ENCODE measurements around the gene IL17RE.
A peak's percentile ranks its signal among the peaks of the same experiment; 100 is the strongest.

IL17RE gene

DNA sequence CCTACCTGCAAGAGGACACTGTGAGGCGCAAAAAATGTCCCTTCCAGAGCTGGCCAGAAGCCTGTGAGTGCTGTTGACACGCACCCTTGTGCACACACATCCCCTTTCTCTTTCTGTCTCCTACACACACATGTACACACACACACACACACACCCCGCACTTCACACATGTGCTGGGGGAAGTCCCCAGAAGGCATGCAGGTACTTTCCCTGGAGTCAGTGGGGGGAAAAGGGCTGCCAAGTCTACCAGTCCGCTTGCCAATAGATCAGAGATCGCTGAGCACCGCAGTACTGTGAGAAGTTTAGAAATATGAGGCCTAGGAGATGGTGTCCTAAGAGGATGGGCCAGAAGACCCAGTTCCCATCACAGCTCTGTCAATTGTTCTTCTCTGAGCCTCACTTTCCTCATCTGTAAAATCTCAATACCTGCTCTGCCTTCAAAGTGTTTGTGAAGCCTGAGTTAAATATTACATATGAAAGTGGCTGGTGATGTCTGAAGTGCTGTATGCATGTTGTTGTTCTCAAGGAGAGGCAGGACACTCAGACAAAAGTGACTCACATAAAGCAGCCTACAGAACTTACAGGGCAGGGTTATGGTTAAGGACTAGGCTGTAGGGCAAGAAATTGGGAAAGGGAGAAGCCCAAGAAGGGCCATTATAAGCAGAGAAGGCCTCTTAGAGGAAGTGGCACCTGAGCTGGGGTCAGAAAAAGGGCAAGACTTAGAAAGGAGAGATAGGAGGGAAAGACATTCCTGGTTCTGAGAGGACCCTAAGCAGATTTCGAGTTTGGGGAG, 6.8 kb downstream of the IL17RE start:
- DNase-seq, result no peak

DNA sequence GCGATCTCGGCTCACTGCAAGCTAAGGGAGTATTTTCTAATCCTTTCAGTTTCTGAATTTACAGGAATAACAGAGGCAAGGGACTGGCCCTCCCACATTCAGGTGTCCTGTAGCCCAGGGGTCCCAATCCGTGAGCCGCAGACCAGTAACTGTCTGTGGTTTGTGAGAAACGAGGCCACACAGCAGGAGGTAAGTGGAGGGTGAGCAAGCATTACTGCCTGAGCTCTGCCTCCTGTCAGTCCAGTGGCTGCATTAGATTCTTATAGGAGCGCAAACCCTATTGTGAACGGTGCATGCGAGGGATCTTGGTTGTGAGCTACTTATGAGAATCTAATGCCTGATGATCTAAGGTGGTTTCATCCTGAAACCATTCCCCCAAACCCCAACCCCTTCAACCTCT, 9.2 kb downstream of the IL17RE start:
- no peak for DNase-seq

DNA sequence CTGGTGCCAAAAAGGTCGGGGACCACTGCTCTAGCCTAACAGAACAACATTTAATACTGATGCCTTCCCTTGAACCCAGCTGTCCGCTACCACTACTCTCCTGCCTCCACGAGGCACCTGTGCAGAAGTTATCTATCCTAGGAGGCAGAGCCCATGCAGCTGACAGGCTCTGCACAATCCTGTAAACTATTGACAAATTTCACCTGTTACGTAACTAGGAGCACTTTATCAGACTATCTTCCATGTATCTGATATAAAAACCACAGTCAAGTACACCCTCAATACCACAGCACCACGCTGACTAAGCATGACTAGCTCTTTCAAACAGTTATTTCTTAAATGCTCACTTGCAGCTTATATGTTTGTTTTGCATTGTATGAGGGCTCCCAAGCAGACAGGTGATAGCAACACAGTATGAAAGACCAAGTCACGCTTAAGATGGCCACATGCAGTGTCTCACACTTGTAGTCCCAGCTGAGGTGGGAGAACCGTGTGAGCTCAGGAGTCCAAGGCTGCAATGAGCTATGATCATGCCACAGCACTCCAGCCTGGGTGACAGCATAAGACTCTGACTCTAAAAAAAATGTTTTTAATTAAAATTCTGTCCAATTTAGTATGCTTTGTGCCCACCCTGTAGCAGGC, 9.8 kb downstream of the IL17RE start:
- no peak for DNase-seq

DNA sequence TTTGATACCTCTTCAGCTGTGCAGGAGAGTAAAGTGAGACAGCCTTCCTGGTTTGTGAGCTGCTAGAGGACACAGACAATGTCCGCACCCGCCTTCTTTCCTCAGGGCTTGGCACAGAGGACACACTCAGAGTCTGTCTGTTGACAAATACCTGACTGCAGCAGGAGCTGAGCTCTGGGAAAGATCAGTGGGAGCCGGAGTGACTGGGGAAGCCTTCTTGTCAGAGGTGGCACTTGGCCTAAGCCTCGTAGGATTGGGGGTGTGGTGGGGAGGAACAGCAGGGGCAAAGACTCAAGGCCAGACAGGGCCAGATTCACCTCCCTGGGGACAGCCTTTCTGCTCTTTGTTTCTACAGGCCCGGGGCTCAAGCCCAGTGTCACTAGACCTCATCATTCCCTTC, 11.0 kb downstream of the IL17RE start:
- DNase-seq, result no peak

DNA sequence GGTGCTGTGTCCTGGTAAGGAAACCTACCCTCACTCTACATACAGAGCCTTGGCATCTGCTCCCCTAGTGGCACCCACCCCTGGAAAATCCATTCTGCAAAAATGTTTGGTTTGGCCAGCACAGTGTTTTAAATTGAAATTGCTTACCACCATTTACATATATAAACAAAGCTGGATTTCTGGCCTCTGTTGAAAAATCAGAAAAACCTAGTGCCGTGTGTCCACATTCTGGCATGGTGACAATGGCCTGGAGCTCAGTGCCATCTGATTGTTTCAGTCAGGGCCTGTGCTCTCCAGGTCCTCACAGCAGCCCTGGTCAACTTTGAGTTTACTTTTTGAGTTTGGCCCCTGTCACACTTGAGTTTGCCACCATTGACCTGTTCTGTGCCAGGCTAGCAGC, 11.4 kb downstream of the IL17RE start:
- DNase-seq, result no peak

DNA sequence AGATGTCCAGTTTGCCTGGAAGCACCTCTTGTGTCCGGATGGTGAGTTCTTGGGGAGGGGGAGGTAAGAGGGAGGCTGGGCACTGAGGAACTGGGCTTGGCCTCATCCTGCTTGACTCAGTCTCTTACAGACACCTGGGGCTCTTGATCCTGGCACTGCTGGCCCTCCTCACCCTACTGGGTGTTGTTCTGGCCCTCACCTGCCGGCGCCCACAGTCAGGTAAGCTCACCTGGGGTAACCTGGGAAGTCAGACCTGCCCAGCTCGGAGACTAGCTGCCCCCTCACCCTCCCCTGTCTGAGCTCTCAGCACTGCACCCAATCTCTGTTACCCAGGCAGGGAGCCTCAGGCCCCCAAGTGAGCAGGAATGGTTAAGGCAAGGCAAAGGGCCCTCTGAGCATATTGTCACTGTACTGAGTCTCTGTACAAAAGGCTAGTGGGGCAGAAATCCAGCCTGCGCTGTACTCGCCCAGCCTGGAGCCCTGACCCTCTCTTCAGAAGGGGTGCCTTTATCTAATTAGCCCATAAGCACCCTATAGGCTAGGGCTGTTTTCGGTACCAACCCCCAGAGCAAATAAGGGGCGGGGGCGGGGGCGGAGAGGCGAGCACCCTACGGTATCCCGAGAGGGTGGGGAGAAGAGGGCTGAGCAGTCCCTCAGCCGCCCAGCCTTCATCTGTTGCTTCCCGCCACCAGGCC, 12.1 kb downstream of the IL17RE start:
- peak; percentile 3 for DNase-seq

DNA sequence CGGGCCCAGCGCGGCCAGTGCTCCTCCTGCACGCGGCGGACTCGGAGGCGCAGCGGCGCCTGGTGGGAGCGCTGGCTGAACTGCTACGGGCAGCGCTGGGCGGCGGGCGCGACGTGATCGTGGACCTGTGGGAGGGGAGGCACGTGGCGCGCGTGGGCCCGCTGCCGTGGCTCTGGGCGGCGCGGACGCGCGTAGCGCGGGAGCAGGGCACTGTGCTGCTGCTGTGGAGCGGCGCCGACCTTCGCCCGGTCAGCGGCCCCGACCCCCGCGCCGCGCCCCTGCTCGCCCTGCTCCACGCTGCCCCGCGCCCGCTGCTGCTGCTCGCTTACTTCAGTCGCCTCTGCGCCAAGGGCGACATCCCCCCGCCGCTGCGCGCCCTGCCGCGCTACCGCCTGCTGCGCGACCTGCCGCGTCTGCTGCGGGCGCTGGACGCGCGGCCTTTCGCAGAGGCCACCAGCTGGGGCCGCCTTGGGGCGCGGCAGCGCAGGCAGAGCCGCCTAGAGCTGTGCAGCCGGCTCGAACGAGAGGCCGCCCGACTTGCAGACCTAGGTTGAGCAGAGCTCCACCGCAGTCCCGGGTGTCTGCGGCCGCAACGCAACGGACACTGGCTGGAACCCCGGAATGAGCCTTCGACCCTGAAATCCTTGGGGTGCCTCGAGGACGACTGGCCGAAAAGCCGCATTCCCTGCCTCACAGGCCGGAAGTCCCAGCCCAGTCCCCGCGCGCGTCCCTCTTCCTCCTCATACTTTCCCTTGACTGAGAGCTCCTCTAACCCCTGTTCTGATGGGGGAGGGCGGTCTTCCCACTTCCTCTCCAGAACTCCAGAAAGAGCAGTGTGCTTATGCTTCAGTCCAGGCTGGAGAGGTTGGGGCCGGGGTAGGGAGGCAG, 12.8 kb downstream of the IL17RE start:
- DNase-seq, result no peak

DNA sequence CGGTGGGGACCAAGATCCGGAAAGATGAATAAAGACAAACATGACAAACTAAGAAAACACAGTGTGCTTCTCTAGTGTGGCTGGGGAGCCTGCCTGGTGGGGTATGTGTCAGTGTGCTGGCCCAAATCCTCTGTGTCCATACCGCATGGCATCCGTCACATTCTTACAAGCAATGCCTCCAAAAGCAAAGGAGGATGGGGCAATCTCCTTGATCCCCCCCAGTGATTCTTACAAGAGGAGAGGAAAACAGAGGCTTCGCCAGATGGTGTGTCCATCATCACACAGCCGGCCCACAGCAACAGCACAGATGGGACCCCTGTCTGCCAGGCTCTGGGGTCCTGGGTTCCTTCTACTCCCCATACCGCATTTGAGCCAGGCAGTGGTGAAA, 13.7 kb downstream of the IL17RE start:
- DNase-seq, result no peak

DNA sequence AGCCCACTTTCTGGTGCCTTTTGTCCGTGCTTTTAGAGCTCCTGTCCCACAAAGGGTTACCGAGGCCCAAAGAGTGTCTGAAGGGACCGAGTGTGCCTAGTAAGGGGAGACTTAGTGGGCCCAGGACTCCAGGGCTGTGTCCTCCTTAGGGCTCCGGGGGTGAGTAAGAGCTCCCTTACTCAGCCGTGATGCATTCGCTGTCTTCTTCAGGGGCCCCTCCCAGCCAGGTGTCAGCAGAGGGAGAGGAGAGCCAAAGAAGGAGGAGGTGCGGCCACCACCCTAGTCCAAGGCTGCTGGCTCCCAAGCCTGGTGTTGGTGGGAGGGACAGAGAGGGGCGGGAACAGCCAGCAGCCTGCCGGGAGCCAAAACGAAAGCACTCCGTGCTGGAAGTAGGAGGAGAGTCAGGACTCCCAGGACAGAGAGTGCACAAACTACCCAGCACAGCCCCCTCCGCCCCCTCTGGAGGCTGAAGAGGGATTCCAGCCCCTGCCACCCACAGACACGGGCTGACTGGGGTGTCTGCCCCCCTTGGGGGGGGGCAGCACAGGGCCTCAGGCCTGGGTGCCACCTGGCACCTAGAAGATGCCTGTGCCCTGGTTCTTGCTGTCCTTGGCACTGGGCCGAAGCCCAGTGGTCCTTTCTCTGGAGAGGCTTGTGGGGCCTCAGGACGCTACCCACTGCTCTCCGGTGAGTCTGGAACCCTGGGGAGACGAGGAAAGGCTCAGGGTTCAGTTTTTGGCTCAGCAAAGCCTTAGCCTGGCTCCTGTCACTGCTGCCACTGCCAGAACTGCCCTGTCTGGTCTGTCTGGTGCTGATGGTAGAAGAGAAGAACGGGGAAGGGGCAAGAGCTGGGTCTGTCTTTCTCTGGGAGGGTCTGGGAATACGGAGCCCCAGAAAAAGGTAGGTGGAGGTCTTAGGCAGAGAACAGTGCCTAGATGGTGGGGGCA, 14.4 kb downstream of the IL17RE start, which contains the start of gene IL17RC:
Gene IL17RC, plus strand, starts transcription at position 365 of the 947 bp plus-strand sequence. Its CDS starts 218 bp downstream, at position 583.
- DNase-seq, result peak; percentile 36

DNA sequence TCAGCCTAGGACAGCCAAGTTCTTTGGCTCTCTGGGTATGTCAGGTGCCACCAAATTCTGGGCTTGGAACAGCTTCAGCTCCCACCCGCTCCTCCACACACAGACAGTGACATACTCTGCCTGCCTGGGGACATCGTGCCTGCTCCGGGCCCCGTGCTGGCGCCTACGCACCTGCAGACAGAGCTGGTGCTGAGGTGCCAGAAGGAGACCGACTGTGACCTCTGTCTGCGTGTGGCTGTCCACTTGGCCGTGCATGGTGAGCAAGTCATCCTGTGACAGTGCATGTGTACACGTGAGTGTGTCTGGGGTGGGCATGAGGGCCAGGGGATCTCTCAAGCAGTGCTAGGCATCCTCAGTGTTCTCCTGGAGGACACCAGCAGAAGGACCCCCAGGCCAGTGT, 15.2 kb downstream of the IL17RE start:
- no peak for DNase-seq

DNA sequence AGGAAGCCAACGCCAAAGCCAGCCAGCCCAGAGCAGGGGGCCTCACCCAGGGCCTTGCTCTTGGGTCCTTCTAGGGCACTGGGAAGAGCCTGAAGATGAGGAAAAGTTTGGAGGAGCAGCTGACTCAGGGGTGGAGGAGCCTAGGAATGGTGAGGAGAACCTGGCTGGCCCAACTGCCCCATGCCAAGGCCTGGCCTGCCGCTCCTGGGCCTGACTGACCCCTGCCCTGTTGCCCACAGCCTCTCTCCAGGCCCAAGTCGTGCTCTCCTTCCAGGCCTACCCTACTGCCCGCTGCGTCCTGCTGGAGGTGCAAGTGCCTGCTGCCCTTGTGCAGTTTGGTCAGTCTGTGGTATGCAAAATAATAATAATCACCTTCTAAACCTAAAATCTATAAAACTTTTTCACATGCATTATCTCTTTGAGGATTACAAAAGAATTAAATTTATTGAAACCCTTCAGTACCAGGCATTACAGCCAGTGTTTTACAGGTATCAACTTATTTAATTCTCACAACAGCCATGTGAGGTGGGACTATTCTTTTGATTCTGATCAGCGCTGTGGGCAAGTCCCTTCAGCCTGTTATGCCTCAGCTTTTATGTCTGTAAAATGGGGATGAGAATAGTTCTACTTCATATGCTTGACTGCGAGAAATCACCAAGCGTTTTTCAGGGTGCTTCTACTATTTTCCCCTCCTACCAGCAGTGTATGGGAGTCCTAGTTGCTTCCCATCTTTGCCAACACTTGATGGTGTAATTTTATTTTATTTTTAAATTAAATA, 15.8 kb downstream of the IL17RE start:
- DNase-seq, result no peak

DNA sequence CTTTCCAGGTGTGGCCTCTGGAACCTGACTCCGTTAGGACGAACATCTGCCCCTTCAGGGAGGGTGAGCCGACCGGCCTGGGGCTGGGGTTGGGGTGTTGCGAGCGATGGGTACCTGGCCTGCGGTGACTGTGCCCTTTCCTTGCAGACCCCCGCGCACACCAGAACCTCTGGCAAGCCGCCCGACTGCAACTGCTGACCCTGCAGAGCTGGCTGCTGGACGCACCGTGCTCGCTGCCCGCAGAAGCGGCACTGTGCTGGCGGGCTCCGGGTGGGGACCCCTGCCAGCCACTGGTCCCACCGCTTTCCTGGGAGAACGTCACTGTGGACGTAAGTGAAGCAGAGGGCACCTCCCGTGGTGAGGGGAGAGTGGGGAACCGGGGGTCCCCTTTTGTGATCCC, 25.5 kb downstream of the IL17RE start:
- DNase-seq, result no peak

DNA sequence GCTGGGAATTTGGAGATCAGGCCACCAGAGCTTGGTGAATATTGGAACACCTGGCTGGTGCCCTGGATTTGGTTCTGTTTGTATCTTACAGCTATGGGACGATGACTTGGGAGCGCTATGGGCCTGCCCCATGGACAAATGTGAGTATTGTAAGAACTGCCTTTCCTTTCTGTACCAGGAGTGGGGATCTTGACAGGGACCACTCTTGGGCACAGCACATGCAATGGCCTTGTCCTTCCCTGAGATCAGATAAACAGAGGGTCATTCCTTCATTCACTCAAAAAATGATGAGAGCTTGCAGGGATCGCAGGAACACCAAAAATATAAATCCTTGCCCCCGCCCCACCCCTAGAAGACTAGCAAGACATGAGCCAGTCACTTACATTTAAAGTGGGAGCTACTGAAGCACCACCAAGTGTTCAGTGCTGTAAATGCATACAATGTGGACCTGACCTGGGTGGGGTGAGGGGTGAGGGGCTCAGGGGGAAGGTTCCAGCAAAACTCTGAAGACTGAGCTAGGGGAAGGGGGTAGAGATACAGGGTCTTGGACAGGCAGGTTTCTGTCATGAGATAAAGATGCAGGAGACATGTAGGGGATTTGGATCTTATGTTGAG, 28.3 kb downstream of the IL17RE start:
- DNase-seq, result no peak

DNA sequence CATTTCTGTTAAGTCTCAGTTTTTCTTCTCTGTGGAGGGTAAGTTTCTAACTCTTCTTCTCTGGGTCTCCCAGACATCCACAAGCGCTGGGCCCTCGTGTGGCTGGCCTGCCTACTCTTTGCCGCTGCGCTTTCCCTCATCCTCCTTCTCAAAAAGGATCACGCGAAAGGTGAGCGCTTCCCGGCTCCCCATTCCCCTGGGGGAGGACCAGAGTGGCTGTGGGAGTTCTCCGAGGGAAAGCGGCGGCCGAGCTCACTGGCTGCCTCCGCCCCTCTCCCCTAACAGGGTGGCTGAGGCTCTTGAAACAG, 29.8 kb downstream of the IL17RE start:
- DNase-seq, result no peak

DNA sequence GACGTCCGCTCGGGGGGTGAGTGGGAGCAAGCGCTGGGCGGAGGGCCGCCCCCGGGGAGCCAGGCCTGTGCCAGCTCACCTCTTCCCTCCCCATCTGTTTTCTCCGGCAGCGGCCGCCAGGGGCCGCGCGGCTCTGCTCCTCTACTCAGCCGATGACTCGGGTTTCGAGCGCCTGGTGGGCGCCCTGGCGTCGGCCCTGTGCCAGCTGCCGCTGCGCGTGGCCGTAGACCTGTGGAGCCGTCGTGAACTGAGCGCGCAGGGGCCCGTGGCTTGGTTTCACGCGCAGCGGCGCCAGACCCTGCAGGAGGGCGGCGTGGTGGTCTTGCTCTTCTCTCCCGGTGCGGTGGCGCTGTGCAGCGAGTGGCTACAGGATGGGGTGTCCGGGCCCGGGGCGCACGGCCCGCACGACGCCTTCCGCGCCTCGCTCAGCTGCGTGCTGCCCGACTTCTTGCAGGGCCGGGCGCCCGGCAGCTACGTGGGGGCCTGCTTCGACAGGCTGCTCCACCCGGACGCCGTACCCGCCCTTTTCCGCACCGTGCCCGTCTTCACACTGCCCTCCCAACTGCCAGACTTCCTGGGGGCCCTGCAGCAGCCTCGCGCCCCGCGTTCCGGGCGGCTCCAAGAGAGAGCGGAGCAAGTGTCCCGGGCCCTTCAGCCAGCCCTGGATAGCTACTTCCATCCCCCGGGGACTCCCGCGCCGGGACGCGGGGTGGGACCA, 30.4 kb downstream of the IL17RE start:
- DNase-seq, result peak; percentile 63

DNA sequence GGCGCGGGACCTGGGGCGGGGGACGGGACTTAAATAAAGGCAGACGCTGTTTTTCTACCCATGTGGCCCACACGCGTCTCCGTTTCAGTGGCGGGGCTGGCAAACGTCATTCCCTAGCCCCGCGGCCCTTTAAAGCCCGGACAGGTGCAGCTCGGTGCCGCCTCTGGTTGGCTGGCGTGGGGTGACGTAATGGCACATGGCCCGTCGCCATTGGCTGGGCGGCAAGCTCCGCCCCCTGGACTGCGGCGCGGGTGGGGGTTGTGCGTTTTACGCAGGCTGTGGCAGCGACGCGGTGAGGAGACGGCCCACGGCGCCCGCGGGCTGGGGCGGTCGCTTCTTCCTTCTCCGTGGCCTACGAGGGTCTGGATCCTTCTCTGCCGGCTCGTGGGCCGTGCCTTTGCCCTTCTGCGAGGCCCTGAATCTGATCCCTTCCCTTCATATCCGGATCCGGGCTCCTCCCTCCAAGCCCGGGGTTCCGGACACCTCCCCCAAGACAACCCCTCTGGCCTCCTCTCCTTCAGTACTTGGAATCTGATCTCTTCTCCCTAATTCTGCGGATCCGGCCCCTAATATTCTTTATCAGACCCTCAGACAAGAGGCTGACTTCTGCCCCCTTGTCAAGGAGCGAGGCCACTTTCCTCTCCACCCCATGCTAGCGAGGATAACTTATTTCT, 31.1 kb downstream of the IL17RE start, which contains the start of gene CRELD1:
Gene CRELD1, plus strand, starts transcription at position 274 of the 674 bp plus-strand sequence. CDS start 605 bp downstream, outside the sequence.
- DNase-seq, result peak; percentile 93

DNA sequence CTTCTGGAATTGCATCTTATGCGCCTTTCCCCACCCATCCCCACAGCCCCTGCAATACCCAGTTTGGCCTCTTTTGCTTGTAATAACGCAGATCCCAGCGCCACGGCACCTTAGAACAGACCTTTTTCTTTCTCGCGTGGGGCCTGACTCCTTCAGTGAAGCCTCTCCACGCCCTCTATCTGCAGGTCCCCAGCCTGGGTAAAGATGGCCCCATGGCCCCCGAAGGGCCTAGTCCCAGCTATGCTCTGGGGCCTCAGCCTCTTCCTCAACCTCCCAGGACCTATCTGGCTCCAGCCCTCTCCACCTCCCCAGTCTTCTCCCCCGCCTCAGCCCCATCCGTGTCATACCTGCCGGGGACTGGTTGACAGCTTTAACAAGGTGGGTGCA, 31.6 kb downstream of the IL17RE start:
- no peak for DNase-seq

DNA sequence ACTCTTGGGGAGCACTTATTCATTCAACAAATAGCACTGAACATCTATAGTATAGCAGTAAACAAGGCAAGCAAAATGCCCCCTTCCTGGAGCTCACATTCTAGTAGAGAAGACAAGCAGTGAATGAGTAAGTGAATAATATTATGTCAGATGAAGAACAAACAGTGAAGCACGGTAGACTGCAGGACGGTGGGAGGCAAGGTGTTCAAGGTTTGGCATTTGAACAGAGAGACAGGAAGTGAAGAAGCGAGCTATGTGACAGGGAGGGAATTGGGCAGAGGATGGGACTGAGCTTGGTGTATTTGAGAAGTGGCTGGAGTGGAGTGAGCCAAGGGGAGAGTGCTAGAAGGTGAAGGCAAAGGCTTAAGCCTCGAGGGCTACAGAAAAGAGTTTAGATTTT, 32.3 kb downstream of the IL17RE start:
- DNase-seq, result no peak

DNA sequence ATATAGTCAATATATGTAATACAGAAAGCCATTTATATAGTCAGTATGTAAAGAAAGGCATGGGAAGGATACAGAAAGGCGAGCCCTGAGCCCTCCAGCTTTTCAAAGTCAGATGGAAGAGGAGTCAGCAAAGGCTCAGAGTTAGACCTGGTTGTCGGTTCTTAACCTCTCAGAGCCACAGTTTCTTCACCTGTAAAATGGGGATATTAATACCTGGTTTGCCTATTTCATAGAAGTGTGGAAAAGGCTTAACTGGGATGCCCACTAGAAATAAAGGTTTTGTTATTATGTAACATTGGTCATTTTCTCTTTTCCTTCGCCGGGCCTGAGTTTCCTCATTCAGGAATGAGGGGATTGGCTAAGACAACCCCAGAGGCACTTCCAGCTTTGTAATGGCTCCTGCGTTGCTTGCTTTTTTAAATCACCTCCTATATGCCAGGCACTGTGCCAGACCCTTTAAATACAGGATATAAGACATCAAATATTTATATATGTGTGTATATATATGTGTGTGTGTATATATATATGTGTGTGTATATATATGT, 33.4 kb downstream of the IL17RE start:
- DNase-seq, result no peak
